ENCODE results near the gene ITGBL1.

Gene ITGBL1

GRCh38 chr13:101708115-101708514 lies 255.6 kb downstream of the ITGBL1 start:
- DNase-seq: no peak

GRCh38 chr13:101709952-101710351 lies 257.5 kb downstream of the ITGBL1 start:
- DNase-seq: no peak

DNA sequence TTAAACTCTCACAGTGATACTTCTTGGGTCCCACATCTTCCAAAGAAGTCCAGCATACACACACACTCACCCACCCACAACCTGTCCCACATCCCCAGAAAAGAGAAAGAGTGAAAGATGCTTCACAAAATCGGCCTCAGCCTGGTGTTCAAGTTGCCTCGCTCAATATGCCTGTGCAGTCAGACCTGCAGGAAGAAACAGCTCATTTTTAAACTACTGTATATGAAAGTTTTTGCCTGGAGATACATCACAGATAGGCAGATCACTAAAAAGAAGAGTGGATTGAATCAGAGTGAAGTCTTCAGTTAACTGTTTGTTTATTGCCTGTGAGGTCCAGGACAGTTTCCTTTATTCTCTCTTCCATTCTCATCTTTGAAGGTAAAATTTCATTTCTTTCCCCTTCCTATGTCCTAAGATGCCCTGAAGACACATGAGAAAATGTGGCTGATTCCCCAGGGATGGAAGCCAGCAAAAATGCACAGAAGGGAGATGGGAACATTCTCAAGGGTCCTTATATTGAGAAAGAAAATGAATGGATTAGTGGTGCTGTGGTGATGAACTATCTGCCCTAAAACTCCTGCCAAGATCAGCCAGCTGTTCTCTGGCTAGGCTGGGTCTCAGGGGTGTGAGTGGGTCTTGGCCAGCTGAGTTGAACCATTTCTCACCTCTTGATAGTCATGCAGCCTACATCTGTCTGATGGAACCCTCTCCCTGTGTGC lies 259.0 kb downstream of the ITGBL1 start:
- DNase-seq: no peak

GRCh38 chr13:101712026-101712348 lies 259.5 kb downstream of the ITGBL1 start:
- DNase-seq: no peak

DNA sequence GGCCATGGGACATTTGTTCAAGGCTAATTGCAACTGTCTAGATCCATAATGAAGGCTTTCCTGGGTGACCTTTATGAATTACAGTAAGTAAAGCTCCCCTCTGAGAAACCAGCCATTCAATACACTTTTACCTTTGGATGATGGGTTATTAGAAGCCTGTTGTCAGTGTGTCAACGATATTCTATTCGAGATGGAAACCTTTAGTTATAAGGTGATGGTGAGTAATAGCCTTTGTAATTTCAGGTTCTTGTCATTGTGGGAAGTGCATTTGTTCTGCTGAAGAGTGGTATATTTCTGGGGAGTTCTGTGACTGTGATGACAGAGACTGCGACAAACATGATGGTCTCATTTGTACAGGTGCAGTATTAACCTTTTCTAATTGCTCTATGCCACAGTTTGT lies 261.7 kb downstream of the ITGBL1 start:
- no peak for DNase-seq

- DNase-seq: no peak
These were observed 264.9 kb downstream of the ITGBL1 start for GRCh38 chr13:101717353-101717752.

DNA sequence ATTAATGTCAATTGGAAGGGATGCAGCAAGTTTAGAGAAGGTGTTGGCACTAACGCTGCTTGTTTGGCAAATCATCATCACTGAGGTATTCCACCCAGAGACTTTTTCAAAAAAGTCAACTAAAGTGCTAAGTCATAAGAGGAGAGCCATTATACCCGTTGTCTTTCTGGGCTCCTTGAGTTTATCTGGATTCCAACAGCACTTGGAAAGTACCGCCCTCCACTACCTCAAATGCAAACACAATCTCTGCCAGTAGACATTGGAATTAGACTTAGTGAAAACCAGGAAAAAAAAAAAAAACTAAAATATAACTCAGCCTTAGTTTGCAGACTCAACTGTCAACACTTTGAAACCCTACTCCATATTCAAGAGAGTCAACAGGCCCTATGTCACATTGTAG lies 266.0 kb downstream of the ITGBL1 start:
- no peak for DNase-seq

GRCh38 chr13:101726681-101727080 lies 274.2 kb downstream of the ITGBL1 start:
- no peak for DNase-seq

DNA sequence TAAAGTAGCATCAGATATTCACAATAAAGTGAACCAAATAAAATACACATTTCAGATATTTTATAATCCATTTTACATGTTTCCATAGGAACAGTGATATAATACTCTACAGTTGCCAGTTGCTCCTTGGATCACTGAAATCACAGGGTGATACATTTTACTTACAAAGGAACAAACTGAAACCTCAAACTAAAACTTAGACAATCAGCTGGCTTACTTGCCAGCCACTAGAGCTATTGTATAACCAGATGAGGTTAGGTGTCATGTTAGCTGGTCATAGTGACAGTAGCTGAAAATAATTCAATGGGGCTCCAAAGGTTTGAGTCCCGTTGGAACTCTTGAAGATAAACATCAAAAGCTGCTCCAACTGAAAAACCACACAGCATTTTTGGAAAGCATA lies 274.6 kb downstream of the ITGBL1 start:
- no peak for DNase-seq

DNA sequence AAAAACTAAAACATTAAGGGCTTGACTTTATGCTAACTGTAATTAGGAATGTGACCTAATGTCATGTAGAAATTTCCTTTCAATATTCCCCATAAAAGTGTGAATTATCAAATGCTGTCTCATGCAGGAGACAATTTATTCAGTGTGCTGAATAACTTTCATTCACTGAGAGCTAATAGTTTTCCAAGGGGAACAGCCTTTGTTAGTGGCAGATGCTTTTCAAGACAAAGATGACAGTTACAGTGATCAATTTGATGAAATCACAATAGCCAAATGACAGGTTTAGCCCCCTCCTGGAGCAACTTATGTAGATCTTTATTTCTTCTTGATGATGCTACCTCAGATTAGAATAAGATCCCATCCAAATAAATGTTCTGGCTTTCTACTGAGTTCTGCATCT lies 275.5 kb downstream of the ITGBL1 start:
- no peak for DNase-seq

DNA sequence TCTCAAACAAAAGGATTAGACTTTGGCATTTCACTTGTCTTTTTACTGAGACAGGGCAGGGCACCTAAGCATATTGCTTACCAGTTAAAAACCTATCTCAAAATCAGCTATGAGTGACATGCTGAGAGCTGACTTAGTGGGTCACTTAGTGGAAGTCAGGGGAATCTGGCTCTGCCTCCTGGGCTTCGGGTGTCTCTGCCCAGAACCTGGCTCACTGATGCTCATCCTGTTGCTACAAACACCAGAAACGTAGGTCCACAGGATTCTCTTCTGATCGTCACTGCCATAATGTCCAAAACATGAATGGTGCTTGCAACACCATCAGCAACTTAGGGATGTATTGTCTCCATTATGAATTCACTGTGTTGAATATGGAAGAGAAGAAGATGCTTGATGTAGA lies 276.1 kb downstream of the ITGBL1 start:
- no peak for DNase-seq

GRCh38 chr13:101730420-101731000 lies 278.0 kb downstream of the ITGBL1 start:
- DNase-seq: no peak

DNA sequence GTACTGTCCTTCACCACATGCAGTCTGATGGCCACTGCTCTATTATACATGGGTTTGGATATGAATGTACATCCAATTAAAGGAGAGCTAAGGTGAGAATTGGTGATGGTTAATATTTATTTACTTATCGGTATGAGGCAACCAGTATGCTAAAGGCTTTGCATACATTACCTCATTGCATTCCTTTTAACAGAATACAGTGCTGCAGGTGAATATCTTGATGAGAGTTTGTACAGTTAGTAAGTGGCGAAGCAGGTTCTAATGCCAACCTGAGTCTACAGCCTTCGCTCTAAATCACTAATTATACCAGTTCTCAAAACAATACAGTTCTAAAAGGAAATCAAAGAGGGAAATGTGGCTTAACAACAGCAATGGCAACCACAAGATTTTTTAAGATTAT lies 284.1 kb downstream of the ITGBL1 start:
- DNase-seq: no peak

GRCh38 chr13:101738336-101738735 lies 285.9 kb downstream of the ITGBL1 start:
- no peak for DNase-seq

GRCh38 chr13:101739382-101740178 lies 287.1 kb downstream of the ITGBL1 start:
- DNase-seq: no peak

DNA sequence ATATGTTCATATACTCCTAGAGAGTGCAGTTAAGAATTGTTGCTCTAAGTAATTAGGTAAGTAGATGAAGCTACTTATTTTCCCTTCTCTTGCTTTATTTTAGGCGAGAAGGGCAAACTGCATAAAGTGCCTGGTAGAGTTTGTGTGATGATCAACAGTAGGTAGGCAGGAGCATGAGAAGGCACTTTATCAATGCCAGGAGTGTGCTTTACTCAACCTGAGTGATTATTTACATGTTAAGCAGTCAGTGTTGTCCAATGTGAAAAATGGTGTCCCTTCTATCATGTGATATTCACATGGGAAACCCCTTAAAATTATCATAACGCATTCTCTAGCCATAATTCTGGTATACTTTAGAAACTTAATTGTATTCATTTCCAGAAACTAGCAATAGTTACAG lies 294.0 kb downstream of the ITGBL1 start:
- DNase-seq: no peak

DNA sequence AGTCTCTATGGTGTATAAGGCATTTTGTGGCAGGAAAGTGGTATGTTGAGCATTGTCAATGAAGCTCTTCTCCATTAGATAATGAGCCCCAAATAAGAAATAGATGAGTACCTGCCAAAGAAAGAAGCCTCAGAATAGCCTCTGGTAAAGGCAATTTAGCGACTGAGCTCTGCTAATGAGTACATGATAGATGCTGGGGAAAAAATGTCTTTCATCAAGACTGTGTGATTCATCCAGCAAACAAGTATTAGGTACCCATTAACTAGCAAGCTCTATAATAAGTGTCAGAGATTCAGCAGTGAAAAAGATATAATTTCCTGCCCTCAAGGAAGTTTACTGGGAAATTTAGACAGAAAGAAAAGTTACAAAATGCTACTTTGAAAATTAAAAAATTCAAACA lies 294.6 kb downstream of the ITGBL1 start:
- no peak for DNase-seq

- no peak for DNase-seq
These were observed 297.1 kb downstream of the ITGBL1 start for GRCh38 chr13:101749584-101749983.

DNA sequence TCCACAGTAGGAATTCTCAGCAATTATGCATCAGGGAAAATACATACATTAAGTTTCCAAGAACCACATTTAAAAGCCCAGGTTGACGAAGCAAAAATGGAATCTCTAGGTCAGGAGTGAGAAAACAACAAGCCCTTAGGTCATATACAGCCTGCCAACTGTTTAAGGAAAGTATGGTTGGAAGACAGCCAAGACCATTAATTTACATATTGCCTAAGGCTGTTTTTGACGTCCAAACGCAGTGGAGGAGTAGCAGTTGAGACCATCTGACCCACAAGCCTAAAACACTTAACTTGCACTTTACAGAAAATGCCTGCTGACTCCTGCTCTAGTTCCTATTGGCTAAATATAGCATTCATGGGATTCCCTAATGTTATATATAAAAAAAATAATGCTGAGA lies 299.0 kb downstream of the ITGBL1 start:
- DNase-seq: peak; percentile 28 to 45

GRCh38 chr13:101752432-101752831 lies 300.0 kb downstream of the ITGBL1 start:
- no peak for DNase-seq

DNA sequence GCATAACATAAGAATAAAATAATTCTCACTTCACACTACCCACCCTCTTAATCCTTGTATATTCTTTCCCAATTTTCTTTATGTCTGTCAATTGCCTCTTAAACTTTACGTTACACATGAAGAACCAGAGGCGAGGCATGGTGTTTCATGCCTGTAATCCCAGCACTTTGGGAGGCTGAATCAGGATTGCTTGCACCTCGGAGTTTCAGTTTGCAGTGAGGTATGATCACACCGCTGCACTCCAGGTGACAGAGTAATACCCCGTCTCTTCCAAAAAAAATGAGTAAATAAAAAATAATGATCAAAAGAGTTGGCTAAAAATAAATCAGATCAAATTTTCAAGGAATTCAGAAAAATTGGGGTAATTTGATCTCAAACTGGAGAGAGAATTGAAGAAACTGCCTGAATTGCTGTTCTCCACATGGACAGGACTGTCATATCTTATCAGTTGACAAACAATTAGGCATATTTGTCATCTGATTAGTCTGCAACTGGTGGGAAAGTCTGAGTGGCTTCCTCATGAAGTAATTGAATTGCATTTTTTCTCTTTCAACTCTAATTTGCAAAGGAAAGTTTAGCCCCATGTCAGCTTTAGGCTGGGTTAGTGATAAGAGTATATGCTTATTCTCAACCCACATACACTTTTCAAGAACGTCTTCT lies 302.9 kb downstream of the ITGBL1 start:
- no peak for DNase-seq

GRCh38 chr13:101757446-101758039 lies 305.1 kb downstream of the ITGBL1 start:
- peak; percentile 1 to 17 for DNase-seq

DNA sequence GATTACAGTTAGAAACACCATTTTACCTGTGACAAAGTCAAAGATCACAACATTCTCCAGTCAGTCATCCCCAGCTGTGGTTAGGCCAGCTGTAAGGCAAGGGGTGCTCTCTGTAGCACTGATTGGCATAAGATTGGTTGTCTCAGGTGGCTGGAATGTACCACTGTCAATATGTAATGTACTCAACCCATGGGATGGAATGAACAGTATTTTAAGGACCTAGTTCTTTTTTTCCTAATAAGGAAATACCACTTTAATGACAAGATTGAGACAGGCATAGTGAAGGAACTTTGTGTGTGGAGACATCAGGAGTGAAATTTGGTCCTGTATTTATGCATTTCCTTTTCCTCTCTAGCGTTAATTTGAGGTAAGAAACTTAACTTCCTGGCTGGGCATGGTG lies 310.7 kb downstream of the ITGBL1 start:
- DNase-seq: no peak

All from inflammatory macrophage treated with lipopolysaccharide for 1 hour (primary cell).